Heart right ventricle (tissue), 16 donors: ENCODE measurements around the gene PABPN1. TPM values are rescaled to one million over a fixed set of nuclear protein-coding genes. Genes with fewer than 3 reads are reported as not detected.

ENCODE experiments used
- ATAC-seq, 8 donors: fragments of 200-7000 bp; cut with Tn5 transposase; one replicate each; pipeline ENCODE4 v1.9.1; 2020; ENCODE audit warnings: mild to moderate bottlenecking in 8 of 8, moderate library complexity in 8 of 8, moderate number of reproducible peaks in 1 of 8
- DNase-seq, 2 donors: peaks; one replicate each; pipeline ENCODE4 v3.0.0-alpha.2; 2020
- H3K27ac ChIP-seq, 10 donors: fragments of 200-600 bp; sonication (generic) in 2 of 10; one replicate each; pipeline versions ENCODE4 v1.5.0 to v1.8.0; 2020 to 2022; ENCODE audit warnings: mild to moderate bottlenecking in 3 of 10
- H3K27me3 ChIP-seq, 7 donors: fragments of 200-600 bp; one replicate each; pipeline ENCODE4 v1.8.0; 2021 to 2022; ENCODE audit warnings: mild to moderate bottlenecking in 2 of 7
- H3K36me3 ChIP-seq, 9 donors: fragments of 200-600 bp; sonication (generic) in 1 of 9; one replicate each; pipeline versions ENCODE4 v1.5.0 to v1.8.0; 2020 to 2022; ENCODE audit warnings: mild to moderate bottlenecking in 2 of 9
- H3K4me1 ChIP-seq, 9 donors: fragments of 200-600 bp; sonication (generic) in 1 of 9; one replicate each; pipeline versions ENCODE4 v1.5.0 to v1.8.0; 2020 to 2022; ENCODE audit warnings: mild to moderate bottlenecking in 4 of 9
- H3K4me3 ChIP-seq, 10 donors: fragments of 200-600 bp; sonication (generic) in 2 of 10; one replicate each; pipeline versions ENCODE4 v1.5.0 to v1.8.0; 2020 to 2022; ENCODE audit warnings: mild to moderate bottlenecking in 7 of 10, moderate library complexity in 2 of 10
- H3K9me3 ChIP-seq, 11 donors: fragments of 200-600 bp in 10 of 11; sonication (generic) in 2 of 11; one replicate each; pipeline versions ENCODE4 v1.5.0 to v1.8.0; 2013 to 2022; ENCODE audit warnings: mild to moderate bottlenecking in 2 of 11, control low read depth in 1 of 11, moderate library complexity in 1 of 11
- CTCF ChIP-seq, 9 donors: fragments of 200-600 bp; sonication (generic) in 2 of 9; IDR thresholded peaks; one replicate each; pipeline versions ENCODE4 v1.5.0 to v1.8.0; 2021 to 2022; ENCODE audit warnings: antibody characterized with exemption in 9 of 9, mild to moderate bottlenecking in 5 of 9, moderate library complexity in 1 of 9
- WGBS, 2 donors: extraction: QIAGEN DNeasy Blood & Tissue Kit; methylation state at CpG; one replicate each; pipeline ENCODE4 v1.1.7; 2013; ENCODE audit warnings: inconsistent platforms in 1 of 2; 5-methylcytosine and 5-hydroxymethylcytosine counted together
- intact Hi-C, 10 donors: fragments of 100-400 bp; cut with DNase I; formaldehyde crosslinking; loops; one replicate each; pipeline versions ENCODE4 v1.11.1 to v1.14.2; 2022
- polyA plus RNA-seq, 2 donors: library from polyadenylated mRNA; stranded (reverse); fragments of 200-250 nt; gene quantifications; one replicate each; pipeline ENCODE4 v1.2.3, GENCODE V29; 2013
- total RNA-seq, 10 donors: library from RNA; stranded (reverse); fragmentation: NEBNext Ultra II Directional in 3 of 10; extraction: Animal tissue kit (Norgen Biotek cat#: 25700) in 3 of 10; gene quantifications; one replicate each; pipeline versions ENCODE4 v1.2.1 to v1.2.4, GENCODE V29; 2021 to 2023
- donor health status: Arrhythmogenic right ventricular cardiomyopathy.
- donor health status: ischemic (EF 13 %, LVEDD 7.1; RV severe dilation, severe dysfunction).
- donor health status: healthy with polysubstance abuse.
- donor health status: DM: no; HTN: yes; CAD: no.
- donor health status: DM: no; HTN: no; CAD: no.
- donor health status: ischemic (EF 25% LVEDD 6.9; RV normal size, moderate dysfunction).
- donor health status: ischemic (EF 25% LVEDD 5.7; RV mildly dilated, moderate dysfunction).
- donor health status: healthy.
- donor health status: DM: yes; HTN: yes; CAD: no.
- donor health status: Ischemic cardiomyopathy.
- donor health status: ischemic (EF 35%, LVEDD 5.7; RV mildly dilated, moderate dysfunction).
- donor health status: nonischemic (EF 11% LVEDD 7.7; RV severe dilation, severe dysfunction).
- donor health status: DM: yes; HTN: yes; CAD: no.
- donor health status: PGD.
- donor health status: ischemic (EF 29% LVEDD 5.4; RV normal size, mild dysfunction).
- donor health status: nonischemic (EF 23%, LVEDD 6.1; RV moderate dilation, normal function).

PABPN1 gene
- total and polyA plus RNA-seq, 12 donors: 57.0 to 196 (median 68.6) TPM

DNA sequence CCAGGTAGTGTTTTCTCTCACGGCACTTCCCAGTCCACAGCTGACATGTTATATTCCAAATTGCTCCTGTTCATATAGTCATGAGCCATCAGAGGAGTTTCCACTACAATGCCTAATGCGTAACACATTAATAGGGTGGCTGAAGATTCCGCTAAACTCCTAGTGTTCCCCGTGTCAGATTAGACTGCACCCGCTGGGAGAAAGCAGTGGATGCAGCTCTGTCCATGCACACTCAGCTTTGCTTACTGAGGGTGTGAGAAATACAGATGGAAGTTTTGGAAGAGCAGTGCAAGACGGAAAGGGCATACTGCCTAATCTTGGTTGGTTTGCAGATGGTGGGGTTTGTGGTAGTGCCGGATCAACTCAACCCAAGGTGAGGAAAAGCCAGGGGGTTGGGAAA is 24.2 kb upstream of the PABPN1 start:
- H3K27ac ChIP-seq: no peak overlapping the region

DNA sequence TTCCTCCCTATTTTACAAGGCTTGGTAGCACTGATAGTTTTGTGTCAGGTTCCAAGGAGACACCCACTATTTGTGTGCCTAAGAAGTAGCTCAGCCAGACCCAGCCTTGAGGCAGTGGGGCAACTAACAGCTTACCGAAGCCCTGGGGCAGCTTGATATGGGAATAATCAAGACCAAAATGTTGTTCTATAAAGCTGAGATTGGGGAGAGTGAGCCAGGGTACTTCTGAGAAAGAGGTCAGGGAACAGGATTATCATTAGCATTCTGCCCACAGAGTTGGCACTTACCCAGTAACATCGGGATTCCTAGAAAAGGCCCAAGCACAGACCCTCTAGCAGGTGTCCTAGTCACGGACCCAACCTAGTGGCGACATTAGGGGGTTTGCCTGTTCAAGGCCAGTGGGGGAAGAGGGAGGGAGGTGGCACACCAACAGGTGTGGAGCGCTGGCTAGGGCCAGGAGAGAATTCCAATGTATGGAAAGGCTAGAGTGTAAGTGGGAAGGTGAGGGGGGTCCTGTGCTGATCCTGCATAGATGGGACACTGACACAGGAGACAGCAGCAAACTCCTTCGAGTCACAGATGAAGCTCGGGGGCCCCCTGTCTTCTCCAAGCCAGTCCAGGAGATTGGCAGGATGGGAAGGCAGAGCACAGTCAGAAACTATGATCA is 23.5 kb upstream of the PABPN1 start:
- peaks cover 0 to 36% (median 0%) of the 10 kb centered on the region in 9 donors for H3K36me3 ChIP-seq
- intact Hi-C loops: loop anchor here in 6 of 10 donors (5.0 to 10.0 kb wide), 3 partner anchors 113 to 175 kb away; partner anchors contain the start of gene SLC7A8 (in 1 of the 6)
- ATAC-seq: no peak
- WGBS, 2 donors: 77 to 79% methylated on average over 7 of the region's 7 CpGs
- H3K4me1 ChIP-seq: peaks cover 4 to 56% (median 39%) of the 10 kb centered on the region in 9 donors
- H3K9me3 ChIP-seq: no peaks in the 10 kb centered on the region
- DNase-seq: no peak
- no peak overlapping the region for H3K4me3 ChIP-seq
- H3K27ac ChIP-seq: peak overlapping the region in 1 of 10 donors; percentile 98
- no peak for TF ChIP-seq CTCF (IDR thresholded peaks at IDR 0.05)
- no peaks in the 10 kb centered on the region for H3K27me3 ChIP-seq

More for the DNA sequence above, 24.2 kb upstream of the PABPN1 start:
- no peak overlapping the region for H3K4me3 ChIP-seq
- no peak for DNase-seq
- H3K4me1 ChIP-seq: peaks cover 4 to 51% (median 37%) of the 10 kb centered on the region in 9 donors
- TF ChIP-seq CTCF (IDR thresholded peaks at IDR 0.05): no peak
- WGBS, 2 donors: 86 to 90% methylated on average over 7 of the region's 7 CpGs
- intact Hi-C loops: loop anchor here in 6 of 10 donors (5.0 to 10.0 kb wide), 3 partner anchors 112 to 175 kb away; partner anchors contain the start of gene SLC7A8 (in 1 of the 6)
- H3K36me3 ChIP-seq: peaks cover 0 to 36% (median 0%) of the 10 kb centered on the region in 9 donors
- ATAC-seq: no peak
- no peaks in the 10 kb centered on the region for H3K27me3 ChIP-seq
- no peaks in the 10 kb centered on the region for H3K9me3 ChIP-seq

DNA sequence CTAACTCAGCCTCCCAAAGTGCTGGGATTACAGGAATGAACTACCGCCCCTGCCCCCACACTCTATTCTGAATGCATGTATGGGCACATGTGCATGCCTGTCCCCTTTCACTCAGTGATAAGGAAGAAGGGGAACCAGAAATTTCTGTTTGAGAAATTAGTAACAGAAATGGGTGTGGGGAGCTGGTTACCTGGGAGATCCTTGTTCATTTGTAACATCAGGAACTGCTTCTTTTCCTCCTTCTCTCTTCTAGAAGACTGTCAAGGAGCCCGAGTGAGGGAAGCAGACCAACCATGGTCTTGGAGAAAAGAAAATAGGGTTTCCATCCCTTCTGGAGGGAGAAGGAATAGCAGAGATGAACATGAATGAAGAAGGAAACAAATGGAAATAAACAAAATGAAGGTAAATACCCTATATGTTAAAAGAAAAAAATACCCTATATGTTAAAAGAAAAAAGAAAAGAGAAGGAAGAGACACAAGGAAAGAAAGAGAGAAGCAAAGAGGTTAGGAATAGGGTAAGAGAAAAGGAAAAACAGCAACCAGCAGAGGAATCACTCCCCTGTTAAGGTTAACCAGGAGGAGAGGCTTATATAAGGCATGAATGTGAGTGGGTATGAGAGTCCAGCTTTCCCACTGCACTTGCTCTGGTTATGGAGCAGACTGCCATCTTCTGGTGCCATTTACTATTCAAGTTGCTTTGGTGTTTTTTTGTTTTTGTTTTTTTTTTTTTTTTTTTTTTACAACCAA is 21.9 kb upstream of the PABPN1 start:
- peak overlapping the region in 9 of 10 donors; percentile 11 to 99 (median 97) for H3K27ac ChIP-seq
- H3K4me3 ChIP-seq: peak overlapping the region in 3 of 10 donors; percentile 75 to 88 (median 83)
- peak in 6 of 9 donors; percentile 18 to 51 (median 35) for TF ChIP-seq CTCF (IDR thresholded peaks at IDR 0.05)
- ATAC-seq: no peak
- intact Hi-C loops: loop anchor here in 6 of 10 donors (5.0 to 10.0 kb wide), 3 partner anchors 115 to 177 kb away; partner anchors contain the start of gene SLC7A8 (in 1 of the 6)
- H3K27me3 ChIP-seq: no peaks in the 10 kb centered on the region
- peaks cover 0 to 36% (median 0%) of the 10 kb centered on the region in 9 donors for H3K36me3 ChIP-seq
- no peak for DNase-seq
- peaks cover 4 to 58% (median 43%) of the 10 kb centered on the region in 9 donors for H3K4me1 ChIP-seq
- WGBS, 2 donors: 78 to 84% methylated on average over 2 of the region's 2 CpGs
- no peaks in the 10 kb centered on the region for H3K9me3 ChIP-seq
